ENCODE measurements around the gene PRKN.
A peak's percentile ranks its signal among the peaks of the same experiment; 100 is the strongest.

PRKN gene

GRCh38 chr6:162626869-162627268 is 100.7 kb downstream of the PRKN start:
- Histone ChIP-seq H3K4me1 (ENCODE audit: insufficient read depth, poor library complexity, severe bottlenecking) (no peaks in the 10 kb centered on the region), H3K4me3 (ENCODE audit: severe bottlenecking) (no peak overlapping the region), H3K9me3 (ENCODE audit: severe bottlenecking) (no peaks in the 10 kb centered on the region), H3K27ac (ENCODE audit: poor library complexity, severe bottlenecking) (no peak overlapping the region), H3K27me3 (ENCODE audit: insufficient read depth, poor library complexity, severe bottlenecking) (no peaks in the 10 kb centered on the region), H3K36me3 (ENCODE audit: low read depth) (no peaks in the 10 kb centered on the region)
- no peak for TF ChIP-seq CTCF (IDR thresholded peaks at IDR 0.05; ENCODE audit: poor library complexity, severe bottlenecking)
- ATAC-seq (ENCODE audit: low read depth) (no peak), DNase-seq (ENCODE audit: low spot score) (no peak)

- no peak overlapping the region for H3K4me3 ChIP-seq (ENCODE audit: severe bottlenecking)
These were observed 101.6 kb downstream of the PRKN start for GRCh38 chr6:162625846-162626540.

GRCh38 chr6:162622572-162622971 is 105.0 kb downstream of the PRKN start:
- no peaks in the 10 kb centered on the region for H3K36me3 ChIP-seq (ENCODE audit: low read depth)
- no peak for TF ChIP-seq CTCF (IDR thresholded peaks at IDR 0.05; ENCODE audit: poor library complexity, severe bottlenecking)
- DNase-seq (ENCODE audit: low spot score): no peak
- H3K27me3 ChIP-seq (ENCODE audit: insufficient read depth, poor library complexity, severe bottlenecking): no peaks in the 10 kb centered on the region
- no peak for ATAC-seq (ENCODE audit: low read depth)
- H3K4me1 ChIP-seq (ENCODE audit: insufficient read depth, poor library complexity, severe bottlenecking): no peaks in the 10 kb centered on the region
- no peaks in the 10 kb centered on the region for H3K9me3 ChIP-seq (ENCODE audit: severe bottlenecking)
- H3K4me3 ChIP-seq (ENCODE audit: severe bottlenecking): no peak overlapping the region
- no peak overlapping the region for H3K27ac ChIP-seq (ENCODE audit: poor library complexity, severe bottlenecking)

More at GRCh38 chr6:162625846-162626540, 101.6 kb downstream of the PRKN start:
- Histone ChIP-seq H3K4me1 (ENCODE audit: insufficient read depth, poor library complexity, severe bottlenecking) (no peaks in the 10 kb centered on the region), H3K27me3 (ENCODE audit: insufficient read depth, poor library complexity, severe bottlenecking) (no peaks in the 10 kb centered on the region), H3K36me3 (ENCODE audit: low read depth) (no peaks in the 10 kb centered on the region), H3K27ac (ENCODE audit: poor library complexity, severe bottlenecking) (no peak overlapping the region), H3K9me3 (ENCODE audit: severe bottlenecking) (no peaks in the 10 kb centered on the region)
- no peak for DNase-seq (ENCODE audit: low spot score)
- ATAC-seq (ENCODE audit: low read depth): no peak
- no peak for TF ChIP-seq CTCF (IDR thresholded peaks at IDR 0.05; ENCODE audit: poor library complexity, severe bottlenecking)

DNA sequence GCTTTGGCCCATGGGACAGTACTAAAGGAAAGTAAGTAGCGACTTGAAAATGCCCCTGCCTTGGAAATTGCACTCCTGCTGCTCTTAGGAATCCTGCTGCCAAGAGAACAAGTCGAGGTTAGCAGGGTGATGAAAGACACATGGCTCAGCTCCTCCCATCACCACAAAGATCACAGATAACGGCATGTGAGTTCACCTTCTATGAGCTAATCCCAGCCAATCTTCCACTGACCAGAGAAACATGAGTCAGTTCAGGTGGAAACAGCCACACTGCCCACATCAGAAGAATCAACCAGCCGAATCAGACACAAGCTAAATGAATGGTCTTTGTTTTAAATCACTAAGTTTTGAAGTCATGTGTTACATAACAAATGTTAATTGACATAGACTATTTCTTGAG is 106.3 kb downstream of the PRKN start:
- peak; percentile 74 for ATAC-seq (ENCODE audit: low read depth)
- DNase-seq (ENCODE audit: low spot score): no peak
- no peak for TF ChIP-seq CTCF (IDR thresholded peaks at IDR 0.05; ENCODE audit: poor library complexity, severe bottlenecking)
- no peaks in the 10 kb centered on the region for H3K4me1 ChIP-seq (ENCODE audit: insufficient read depth, poor library complexity, severe bottlenecking)
- no peaks in the 10 kb centered on the region for H3K9me3 ChIP-seq (ENCODE audit: severe bottlenecking)
- H3K4me3 ChIP-seq (ENCODE audit: severe bottlenecking): no peak overlapping the region
- H3K27me3 ChIP-seq (ENCODE audit: insufficient read depth, poor library complexity, severe bottlenecking): no peaks in the 10 kb centered on the region
- no peak overlapping the region for H3K27ac ChIP-seq (ENCODE audit: poor library complexity, severe bottlenecking)
- H3K36me3 ChIP-seq (ENCODE audit: low read depth): no peaks in the 10 kb centered on the region

GRCh38 chr6:162620073-162620472 is 107.5 kb downstream of the PRKN start:
- no peak for ATAC-seq (ENCODE audit: low read depth)
- Histone ChIP-seq H3K27ac (ENCODE audit: poor library complexity, severe bottlenecking) (no peak overlapping the region), H3K27me3 (ENCODE audit: insufficient read depth, poor library complexity, severe bottlenecking) (no peaks in the 10 kb centered on the region), H3K9me3 (ENCODE audit: severe bottlenecking) (no peaks in the 10 kb centered on the region), H3K4me3 (ENCODE audit: severe bottlenecking) (no peak overlapping the region), H3K36me3 (ENCODE audit: low read depth) (no peaks in the 10 kb centered on the region), H3K4me1 (ENCODE audit: insufficient read depth, poor library complexity, severe bottlenecking) (no peaks in the 10 kb centered on the region)
- DNase-seq (ENCODE audit: low spot score): no peak
- TF ChIP-seq CTCF (IDR thresholded peaks at IDR 0.05; ENCODE audit: poor library complexity, severe bottlenecking): no peak
